Activated CD4-positive, alpha-beta T cell treated with anti-CD3 and anti-CD28 coated beads for 1 hour (primary cell): ENCODE data around the gene MAPK11.
"Not testable (repeated sequence)": the region's sequence is repeated elsewhere in the genome, so short reads cannot be mapped to it uniquely, and the experiment has no call there.

Experiments
- DNase-seq: peaks from one replicate; pipeline ENCODE4 v3.0.0-alpha.2; 2020

MAPK11 gene

GRCh38 chr22:50275181-50276055, 5.2 kb upstream of the MAPK11 start:
- DNase-seq: no peak

GRCh38 chr22:50274771-50275170, 4.6 kb upstream of the MAPK11 start:
- DNase-seq: no peak

- no peak for DNase-seq
Observed at GRCh38 chr22:50274311-50274710, 4.1 kb upstream of the MAPK11 start.

- DNase-seq: not testable (repeated sequence)
Observed at GRCh38 chr22:50273781-50274180, 3.6 kb upstream of the MAPK11 start.

GRCh38 chr22:50273352-50273751, 3.2 kb upstream of the MAPK11 start:
- not testable (repeated sequence) for DNase-seq

- no peak for DNase-seq
Observed at GRCh38 chr22:50272044-50272802, 2.0 kb upstream of the MAPK11 start.

- DNase-seq: peak; percentile 30
Observed at GRCh38 chr22:50271519-50271970, 1.4 kb upstream of the MAPK11 start.

- peak; percentile 43 for DNase-seq
Observed at GRCh38 chr22:50270666-50271394, 650 bp upstream of the MAPK11 start.

- DNase-seq: no peak
Observed at GRCh38 chr22:50269573-50269969, 609 bp downstream of the MAPK11 start.

- DNase-seq: no peak
Observed at GRCh38 chr22:50268655-50269113, 1.5 kb downstream of the MAPK11 start.

GRCh38 chr22:50267591-50268390, 2.4 kb downstream of the MAPK11 start:
- DNase-seq: peak; percentile 38

- no peak for DNase-seq
Observed at GRCh38 chr22:50266994-50267393, 3.2 kb downstream of the MAPK11 start.

- DNase-seq: no peak
Observed at GRCh38 chr22:50264946-50265669, 5.1 kb downstream of the MAPK11 start.

GRCh38 chr22:50264104-50264745, 6.0 kb downstream of the MAPK11 start:
- DNase-seq: no peak

- no peak for DNase-seq
Observed at GRCh38 chr22:50262973-50263617, 7.1 kb downstream of the MAPK11 start.

- no peak for DNase-seq
Observed at GRCh38 chr22:50262460-50262911, 7.7 kb downstream of the MAPK11 start.

GRCh38 chr22:50261615-50262459, 8.3 kb downstream of the MAPK11 start, which contains the start of gene MAPK12:
TSS of gene MAPK12 (minus strand) at chr22:50261683. CDS start at chr22:50261509, 174 bp downstream.
- no peak for DNase-seq

GRCh38 chr22:50260801-50261614, 9.2 kb downstream of the MAPK11 start:
- no peak for DNase-seq
